ENCODE data around the gene ARFGEF2.

GRCh38 chr20:49039854-49040253 lies 118.3 kb downstream of the ARFGEF2 start:
- TF ChIP-seq, protein P1, sequence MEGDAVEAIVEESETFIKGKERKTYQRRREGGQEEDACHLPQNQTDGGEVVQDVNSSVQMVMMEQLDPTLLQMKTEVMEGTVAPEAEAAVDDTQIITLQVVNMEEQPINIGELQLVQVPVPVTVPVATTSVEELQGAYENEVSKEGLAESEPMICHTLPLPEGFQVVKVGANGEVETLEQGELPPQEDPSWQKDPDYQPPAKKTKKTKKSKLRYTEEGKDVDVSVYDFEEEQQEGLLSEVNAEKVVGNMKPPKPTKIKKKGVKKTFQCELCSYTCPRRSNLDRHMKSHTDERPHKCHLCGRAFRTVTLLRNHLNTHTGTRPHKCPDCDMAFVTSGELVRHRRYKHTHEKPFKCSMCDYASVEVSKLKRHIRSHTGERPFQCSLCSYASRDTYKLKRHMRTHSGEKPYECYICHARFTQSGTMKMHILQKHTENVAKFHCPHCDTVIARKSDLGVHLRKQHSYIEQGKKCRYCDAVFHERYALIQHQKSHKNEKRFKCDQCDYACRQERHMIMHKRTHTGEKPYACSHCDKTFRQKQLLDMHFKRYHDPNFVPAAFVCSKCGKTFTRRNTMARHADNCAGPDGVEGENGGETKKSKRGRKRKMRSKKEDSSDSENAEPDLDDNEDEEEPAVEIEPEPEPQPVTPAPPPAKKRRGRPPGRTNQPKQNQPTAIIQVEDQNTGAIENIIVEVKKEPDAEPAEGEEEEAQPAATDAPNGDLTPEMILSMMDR (IDR thresholded peaks at IDR 0.05), result no peak
- no peak for TF ChIP-seq POLR2A (IDR thresholded peaks at IDR 0.05)
- no peak for TF ChIP-seq EP300 (IDR thresholded peaks at IDR 0.05)
